Activated T-helper 1 cell treated with anti-CD3 and anti-CD28 coated beads, Interleukin-12 subunit alpha, Interleukin-12 subunit beta, Interleukin-2, Interleukin-4 antibody, amounts not matched to agents 30 ng/mL and 10 ng/mL and 1 ng/mL, durations not matched to agents 14 hours and 24 hours and 36 hours (primary cell): ENCODE results near the gene RAC3. TPM values are rescaled to one million over a fixed set of nuclear protein-coding genes. Genes with fewer than 3 reads are reported as not detected.

ENCODE experiments used
- DNase-seq: peaks from one replicate; pipeline ENCODE4 v3.0.0; 2021; ENCODE audit warnings: low spot score
- H3K27ac Mint-ChIP-seq: one replicate; pipeline ENCODE4 v1.8.0; 2021; ENCODE audit warnings: mild to moderate bottlenecking, mixed read lengths
- H3K27me3 Mint-ChIP-seq: one replicate; pipeline ENCODE4 v1.8.0; 2022; ENCODE audit warnings: mild to moderate bottlenecking, moderate library complexity, mixed read lengths; ENCODE audit not compliant: insufficient read depth
- H3K36me3 Mint-ChIP-seq: one replicate; pipeline ENCODE4 v1.8.0; 2021; ENCODE audit warnings: low read depth, mixed read lengths
- H3K4me1 Mint-ChIP-seq: one replicate; pipeline ENCODE4 v1.8.0; 2021; ENCODE audit warnings: low read depth, mixed read lengths
- H3K4me3 Mint-ChIP-seq: one replicate; pipeline ENCODE4 v1.8.0; 2021; ENCODE audit warnings: mild to moderate bottlenecking, moderate library complexity, mixed read lengths
- H3K9me3 Mint-ChIP-seq: one replicate; pipeline ENCODE4 v1.8.0; 2021; ENCODE audit warnings: mixed read lengths
- intact Hi-C: fragments of 100-400 bp; cut with micrococcal nuclease; formaldehyde crosslinking; loops from one replicate; pipeline ENCODE4 v1.15.1; 2024
- total RNA-seq: library from RNA; stranded (reverse); gene quantifications from 2 replicates; pipeline ENCODE4 v1.2.3, GENCODE V29; 2022

Gene RAC3
- total RNA-seq, 1 donor from 2014 or later = 9.4 TPM

DNA sequence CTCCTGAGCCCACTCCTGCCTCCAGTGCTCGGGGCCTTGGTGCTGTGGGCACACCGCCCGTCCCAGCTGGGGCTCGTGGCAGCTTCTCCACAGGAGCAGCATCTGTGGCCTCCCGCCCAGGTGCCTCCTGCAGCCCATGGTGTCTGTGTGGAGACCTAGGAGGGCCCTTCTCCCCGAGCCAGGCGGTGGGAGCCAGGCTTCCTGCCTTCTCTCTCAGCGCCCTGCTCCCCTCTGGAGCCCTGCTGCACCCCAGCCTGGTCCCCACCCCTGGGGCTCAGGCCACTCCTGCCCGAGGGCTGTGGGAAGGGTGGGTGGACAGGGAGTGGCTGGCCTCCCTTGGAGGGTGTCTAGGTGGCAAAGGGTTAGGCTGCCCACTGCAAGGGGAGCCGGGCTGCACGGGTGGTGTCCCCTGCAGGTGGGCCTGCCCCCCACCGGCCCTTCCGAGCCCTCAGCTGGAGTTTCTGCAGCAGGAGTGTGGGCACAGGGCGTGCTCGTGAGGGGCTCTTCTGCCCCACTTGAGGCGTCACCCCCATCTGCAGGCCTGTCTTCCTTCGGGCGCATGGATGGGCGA is 19.8 kb upstream of the RAC3 start:
- intact Hi-C loops = loop anchor here (1.0 kb wide), 1 partner anchor 36 kb away; no protein-coding TSS in a partner anchor
- DNase-seq = no peak
- no peaks in the 10 kb centered on the region for H3K27me3 Mint-ChIP-seq
- no peak overlapping the region for H3K27ac Mint-ChIP-seq
- no peaks in the 10 kb centered on the region for H3K36me3 Mint-ChIP-seq
- no peaks in the 10 kb centered on the region for H3K9me3 Mint-ChIP-seq
- no peaks in the 10 kb centered on the region for H3K4me1 Mint-ChIP-seq
- H3K4me3 Mint-ChIP-seq = no peak overlapping the region

DNA sequence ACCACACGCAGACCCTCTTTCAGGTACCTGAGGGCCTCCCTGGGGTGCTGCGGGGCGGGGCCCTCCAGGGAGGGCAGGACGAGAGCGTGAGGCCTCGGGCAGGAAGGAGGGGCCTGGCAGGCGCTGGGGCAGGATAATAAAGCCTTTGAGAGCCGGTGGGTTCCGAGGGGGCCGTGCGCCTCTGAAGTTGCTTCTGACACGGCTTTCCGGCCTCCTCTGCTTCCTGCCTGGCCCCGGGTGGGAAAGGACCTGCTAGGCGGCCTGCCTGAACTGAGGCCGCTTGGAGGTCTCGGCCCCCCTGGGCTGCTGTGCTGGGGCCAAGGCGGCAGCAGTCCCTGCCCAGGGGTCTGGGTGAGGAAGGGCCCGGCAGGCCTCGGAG is 19.2 kb upstream of the RAC3 start:
- Mint-ChIP-seq H3K27me3 (no peaks in the 10 kb centered on the region), H3K27ac (no peak overlapping the region), H3K4me3 (no peak overlapping the region), H3K9me3 (no peaks in the 10 kb centered on the region), H3K4me1 (no peaks in the 10 kb centered on the region), H3K36me3 (no peaks in the 10 kb centered on the region)
- intact Hi-C loops = loop anchor here (1.0 kb wide), 1 partner anchor 37 kb away; no protein-coding TSS in a partner anchor
- DNase-seq = no peak

- H3K4me1 Mint-ChIP-seq = no peaks in the 10 kb centered on the region
- no peaks in the 10 kb centered on the region for H3K9me3 Mint-ChIP-seq
- no peak overlapping the region for H3K4me3 Mint-ChIP-seq
- no peaks in the 10 kb centered on the region for H3K36me3 Mint-ChIP-seq
- intact Hi-C loops = loop anchor here (1.0 kb wide), 1 partner anchor 37 kb away; no protein-coding TSS in a partner anchor
- no peak for DNase-seq
- H3K27ac Mint-ChIP-seq = no peak overlapping the region
- H3K27me3 Mint-ChIP-seq = no peaks in the 10 kb centered on the region
These were observed 18.7 kb upstream of the RAC3 start for GRCh38 chr17:82012640-82013295.

GRCh38 chr17:82013341-82013740 is 18.1 kb upstream of the RAC3 start:
- H3K27me3 Mint-ChIP-seq = no peaks in the 10 kb centered on the region
- no peak overlapping the region for H3K4me3 Mint-ChIP-seq
- intact Hi-C loops = no loop called here
- H3K9me3 Mint-ChIP-seq = no peaks in the 10 kb centered on the region
- no peak for DNase-seq
- no peaks in the 10 kb centered on the region for H3K4me1 Mint-ChIP-seq
- H3K27ac Mint-ChIP-seq = no peak overlapping the region
- H3K36me3 Mint-ChIP-seq = no peaks in the 10 kb centered on the region

DNA sequence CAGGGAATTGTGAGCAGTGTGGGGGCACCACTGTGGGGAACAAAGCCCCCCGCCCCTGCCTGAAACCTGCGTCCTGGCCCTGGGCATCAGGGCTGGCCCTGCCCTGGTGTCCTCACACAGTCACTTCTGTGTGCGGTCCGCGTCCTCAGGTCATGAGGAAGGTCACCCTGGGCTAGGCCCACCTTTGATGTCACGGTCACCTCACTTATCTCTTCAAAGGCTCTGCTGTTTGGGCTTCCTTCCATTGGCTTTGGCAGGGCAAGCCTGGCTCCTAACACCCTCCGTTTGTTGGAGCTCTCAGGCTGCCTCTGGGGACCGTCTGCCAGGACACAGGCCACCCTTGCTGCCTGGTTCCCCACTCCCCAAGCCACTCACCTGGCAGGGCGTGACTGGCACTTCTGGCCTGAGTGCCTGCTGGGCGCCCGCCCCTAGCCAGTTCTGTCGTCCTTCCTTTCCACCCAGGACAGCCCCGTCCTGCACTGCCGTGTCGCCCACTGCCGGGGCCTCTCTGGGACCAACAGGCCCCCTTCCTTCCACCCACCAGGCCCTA is 17.6 kb upstream of the RAC3 start:
- intact Hi-C loops = no loop called here
- H3K27ac Mint-ChIP-seq = no peak overlapping the region
- no peaks in the 10 kb centered on the region for H3K27me3 Mint-ChIP-seq
- no peaks in the 10 kb centered on the region for H3K36me3 Mint-ChIP-seq
- DNase-seq = no peak
- no peaks in the 10 kb centered on the region for H3K4me1 Mint-ChIP-seq
- no peaks in the 10 kb centered on the region for H3K9me3 Mint-ChIP-seq
- H3K4me3 Mint-ChIP-seq = no peak overlapping the region

GRCh38 chr17:82014432-82014831 is 17.0 kb upstream of the RAC3 start:
- Mint-ChIP-seq H3K36me3 (peaks cover 2% of the 10 kb centered on the region), H3K4me3 (no peak overlapping the region), H3K27me3 (no peaks in the 10 kb centered on the region), H3K4me1 (no peaks in the 10 kb centered on the region), H3K9me3 (no peaks in the 10 kb centered on the region), H3K27ac (no peak overlapping the region)
- intact Hi-C loops = no loop called here
- no peak for DNase-seq

- no peaks in the 10 kb centered on the region for H3K9me3 Mint-ChIP-seq
- H3K36me3 Mint-ChIP-seq = peaks cover 2% of the 10 kb centered on the region
- intact Hi-C loops = no loop called here
- no peak overlapping the region for H3K27ac Mint-ChIP-seq
- H3K4me3 Mint-ChIP-seq = no peak overlapping the region
- no peaks in the 10 kb centered on the region for H3K27me3 Mint-ChIP-seq
- no peak for DNase-seq
- no peaks in the 10 kb centered on the region for H3K4me1 Mint-ChIP-seq
These were observed 16.5 kb upstream of the RAC3 start for GRCh38 chr17:82014971-82015310.

DNA sequence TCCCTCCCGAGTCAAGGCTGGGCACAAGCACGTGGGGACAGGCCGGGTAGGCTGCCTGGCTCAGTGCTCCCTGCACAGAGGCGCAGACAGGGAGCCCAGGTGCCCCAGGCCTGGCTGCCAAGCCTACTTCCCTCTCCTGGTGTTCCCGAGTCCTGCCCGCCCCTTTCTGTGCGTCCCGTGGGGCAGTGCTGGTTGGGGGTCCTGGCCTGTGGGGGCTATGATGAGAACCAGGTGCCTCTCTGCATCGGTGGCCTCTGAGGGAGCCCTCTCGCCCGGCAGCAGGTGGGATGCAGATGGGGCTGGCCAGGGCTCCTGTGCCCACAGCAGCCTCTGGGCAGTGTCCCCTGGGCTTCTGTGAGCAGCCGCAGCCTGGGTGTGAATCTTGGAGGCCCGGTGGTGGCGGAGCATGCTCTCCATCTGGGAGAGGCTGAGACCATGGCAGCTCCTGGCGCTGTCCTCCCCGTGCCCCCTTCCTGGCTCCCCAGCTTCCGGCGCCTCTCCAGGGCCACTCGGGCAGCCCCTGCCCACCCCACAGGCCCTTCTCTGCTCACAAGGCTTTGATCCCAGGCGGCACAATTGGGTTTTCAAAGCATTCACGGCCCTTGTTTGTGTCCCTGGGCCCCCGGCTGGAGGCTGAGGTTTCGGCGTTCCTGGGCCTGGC is 16.0 kb upstream of the RAC3 start:
- Mint-ChIP-seq H3K4me3 (no peak overlapping the region), H3K27me3 (no peaks in the 10 kb centered on the region), H3K4me1 (no peaks in the 10 kb centered on the region), H3K27ac (no peak overlapping the region), H3K36me3 (peaks cover 2% of the 10 kb centered on the region), H3K9me3 (no peaks in the 10 kb centered on the region)
- DNase-seq = no peak
- intact Hi-C loops = no loop called here

DNA sequence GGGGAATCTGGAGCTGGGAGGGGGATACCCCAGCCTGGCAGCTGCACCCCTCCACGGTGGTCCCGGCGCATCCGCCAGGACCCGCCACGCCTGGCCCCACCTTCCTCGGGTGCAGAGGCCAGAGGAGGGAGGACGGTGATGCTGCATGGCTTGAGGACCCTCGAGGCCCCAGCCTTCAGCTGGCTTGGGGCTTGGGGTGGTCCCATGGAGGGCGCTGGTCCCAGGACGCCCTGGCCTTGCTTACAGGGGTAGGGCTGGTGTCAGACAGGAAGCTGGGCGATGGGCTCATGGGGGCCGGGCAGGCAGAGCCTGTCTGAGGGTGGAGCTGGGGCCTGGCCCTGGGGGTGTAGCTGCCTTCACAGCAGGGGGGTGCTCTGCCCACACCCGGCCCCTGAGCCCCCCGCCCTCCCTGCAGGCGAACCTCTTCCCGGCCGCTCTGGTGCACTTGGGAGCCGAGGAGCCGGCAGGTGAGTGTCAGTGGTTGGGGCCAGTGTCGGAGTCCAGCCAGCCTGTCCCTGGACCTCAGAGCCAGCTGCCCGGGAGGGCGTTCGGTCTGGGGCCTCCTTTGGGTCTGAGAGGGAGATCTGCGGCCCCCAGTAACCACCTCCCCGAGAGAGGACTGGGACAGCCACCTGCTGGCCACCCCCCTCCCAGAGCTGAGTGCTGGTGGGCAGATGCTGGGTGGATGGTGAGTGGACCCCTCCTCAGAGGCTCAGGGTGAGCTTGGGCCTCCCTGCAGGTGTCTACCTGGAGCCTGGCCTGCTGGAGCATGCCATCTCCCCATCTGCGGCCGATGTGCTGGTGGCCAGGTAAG is 15.2 kb upstream of the RAC3 start:
- H3K36me3 Mint-ChIP-seq = peaks cover 2% of the 10 kb centered on the region
- peaks cover 2% of the 10 kb centered on the region for H3K4me1 Mint-ChIP-seq
- intact Hi-C loops = no loop called here
- no peaks in the 10 kb centered on the region for H3K9me3 Mint-ChIP-seq
- no peak overlapping the region for H3K27ac Mint-ChIP-seq
- H3K4me3 Mint-ChIP-seq = no peak overlapping the region
- DNase-seq = no peak
- no peaks in the 10 kb centered on the region for H3K27me3 Mint-ChIP-seq

GRCh38 chr17:82016875-82017459 is 14.5 kb upstream of the RAC3 start:
- intact Hi-C loops = no loop called here
- Mint-ChIP-seq H3K27me3 (no peaks in the 10 kb centered on the region), H3K9me3 (no peaks in the 10 kb centered on the region), H3K4me3 (no peak overlapping the region), H3K27ac (no peak overlapping the region), H3K4me1 (peaks cover 9% of the 10 kb centered on the region), H3K36me3 (peaks cover 2% of the 10 kb centered on the region)
- DNase-seq = no peak

DNA sequence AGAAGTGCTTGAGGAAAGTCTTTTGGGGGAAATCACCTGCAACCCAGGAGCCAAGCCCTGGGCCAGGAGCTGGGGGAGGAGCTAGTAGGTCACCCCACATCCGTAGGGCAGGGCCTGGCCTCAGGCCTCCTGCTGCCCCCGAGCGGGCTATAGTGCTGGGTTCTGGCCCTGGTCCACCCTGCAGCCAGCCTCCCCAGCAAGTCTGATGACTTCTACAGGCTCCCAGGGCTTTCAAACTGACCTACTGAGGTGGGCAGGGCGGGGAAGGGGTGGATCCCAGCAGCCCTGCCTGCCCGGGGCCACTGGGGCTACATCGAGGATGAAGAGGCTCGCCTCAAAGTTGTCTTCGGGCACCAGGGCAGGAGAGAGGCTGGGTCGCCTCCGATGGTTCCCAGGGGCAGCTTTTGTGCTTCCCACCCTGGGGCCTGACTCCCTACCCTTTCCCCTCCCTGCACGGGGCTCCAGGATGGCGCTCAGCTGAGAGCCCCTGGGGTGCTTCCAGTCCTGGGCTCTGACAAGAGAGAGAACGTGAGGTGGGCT is 13.8 kb upstream of the RAC3 start:
- H3K4me1 Mint-ChIP-seq = peaks cover 9% of the 10 kb centered on the region
- intact Hi-C loops = no loop called here
- no peak overlapping the region for H3K27ac Mint-ChIP-seq

GRCh38 chr17:82018152-82018988 is 13.1 kb upstream of the RAC3 start:
- Mint-ChIP-seq H3K36me3 (peaks cover 2% of the 10 kb centered on the region), H3K4me3 (no peak overlapping the region), H3K4me1 (peaks cover 9% of the 10 kb centered on the region), H3K27me3 (no peaks in the 10 kb centered on the region), H3K27ac (no peak overlapping the region), H3K9me3 (no peaks in the 10 kb centered on the region)
- intact Hi-C loops = no loop called here
- no peak for DNase-seq

More for the DNA sequence above, 13.8 kb upstream of the RAC3 start:
- DNase-seq = no peak
- Mint-ChIP-seq H3K36me3 (peaks cover 2% of the 10 kb centered on the region), H3K27me3 (no peaks in the 10 kb centered on the region), H3K9me3 (no peaks in the 10 kb centered on the region), H3K4me3 (no peak overlapping the region)
